Liver (tissue), 9 donors: ENCODE data around the gene SEZ6L. TPM values are rescaled to one million over a fixed set of nuclear protein-coding genes. Genes with fewer than 3 reads are reported as not detected.

Source experiments
- DNase-seq: peaks from one replicate; pipeline ENCODE4 v3.0.0-alpha.2; 2017; ENCODE audit warnings: low spot score
- H3K27ac ChIP-seq, 2 donors: one replicate each; pipeline ENCODE4 v1.7.0; 2013; ENCODE audit warnings: inconsistent platforms in 2 of 2, low read length in 2 of 2, control low read depth in 1 of 2, low read depth in 1 of 2, mild to moderate bottlenecking in 1 of 2
- H3K27me3 ChIP-seq, 4 donors: one replicate each; pipeline versions ENCODE4 v1.6.1 to v1.7.0; 2013; ENCODE audit warnings: low read length in 3 of 4, inconsistent platforms in 1 of 4, mild to moderate bottlenecking in 1 of 4, moderate library complexity in 1 of 4; ENCODE audit not compliant: control insufficient read depth in 4 of 4, insufficient read depth in 4 of 4
- H3K36me3 ChIP-seq, 4 donors: one replicate each; pipeline versions ENCODE4 v1.6.1 to v1.7.0; 2013; ENCODE audit warnings: low read length in 3 of 4, mild to moderate bottlenecking in 3 of 4, low read depth in 1 of 4, moderate library complexity in 1 of 4; ENCODE audit not compliant: control insufficient read depth in 4 of 4, insufficient read depth in 3 of 4
- H3K4me1 ChIP-seq, 4 donors: one replicate each; pipeline versions ENCODE4 v1.6.1 to v1.7.0; 2013; ENCODE audit warnings: low read length in 3 of 4, mild to moderate bottlenecking in 3 of 4, moderate library complexity in 1 of 4; ENCODE audit not compliant: control insufficient read depth in 4 of 4, insufficient read depth in 4 of 4
- H3K4me3 ChIP-seq, 3 donors: one replicate each; pipeline versions ENCODE4 v1.6.1 to v1.7.0; 2013; ENCODE audit warnings: low read length in 3 of 3, control low read depth in 1 of 3, low read depth in 1 of 3, mild to moderate bottlenecking in 1 of 3
- H3K9ac ChIP-seq, 2 donors: one replicate each; pipeline ENCODE4 v1.7.0; 2013; ENCODE audit warnings: low read length in 2 of 2, mild to moderate bottlenecking in 2 of 2, moderate library complexity in 2 of 2, control low read depth in 1 of 2, low read depth in 1 of 2
- H3K9me3 ChIP-seq, 4 donors: one replicate each; pipeline versions ENCODE4 v1.6.1 to v1.7.0; 2013; ENCODE audit warnings: low read length in 3 of 4; ENCODE audit not compliant: control insufficient read depth in 4 of 4
- EGR1 ChIP-seq, 2 donors: IDR thresholded peaks; 2 replicates each; pipeline ENCODE4 v1.6.1; 2016 to 2018; ENCODE audit warnings: antibody characterized with exemption in 2 of 2, low read depth in 2 of 2
- FOXA1 ChIP-seq: IDR thresholded peaks from 2 replicates; pipeline ENCODE4 v1.6.1; 2016; ENCODE audit warnings: antibody characterized with exemption
- FOXA2 ChIP-seq: IDR thresholded peaks from 2 replicates; pipeline ENCODE4 v1.6.1; 2016; ENCODE audit warnings: antibody characterized with exemption
- GABPA ChIP-seq, 2 donors: IDR thresholded peaks in 1 of 2; conservative IDR thresholded peaks in 1 of 2; 2 replicates each; pipeline ENCODE4 v1.6.1; 2016; ENCODE audit warnings: antibody characterized with exemption in 2 of 2, mild to moderate bottlenecking in 1 of 2, moderate library complexity in 1 of 2
- HNF4A ChIP-seq, 2 donors: conservative IDR thresholded peaks; 2 replicates each; pipeline ENCODE4 v1.6.1; 2016; ENCODE audit warnings: antibody characterized with exemption in 2 of 2, mild to moderate bottlenecking in 2 of 2
- HNF4G ChIP-seq: IDR thresholded peaks from 2 replicates; pipeline ENCODE4 v1.6.1; 2016; ENCODE audit warnings: antibody characterized with exemption
- JUND ChIP-seq, 2 donors: IDR thresholded peaks; 2 replicates each; pipeline ENCODE4 v1.6.1; 2016; ENCODE audit warnings: antibody characterized with exemption in 2 of 2
- NR2F2 ChIP-seq: IDR thresholded peaks from 2 replicates; pipeline ENCODE4 v1.6.1; 2016; ENCODE audit warnings: antibody characterized with exemption
- RAD21 ChIP-seq, 2 donors: IDR thresholded peaks; 2 replicates each; pipeline ENCODE4 v1.6.1; 2016; ENCODE audit warnings: antibody characterized with exemption in 2 of 2, mild to moderate bottlenecking in 2 of 2
- RXRA ChIP-seq, 2 donors: IDR thresholded peaks; 2 replicates each; pipeline ENCODE4 v1.6.1; 2017 to 2018; ENCODE audit warnings: antibody characterized with exemption in 2 of 2, mild to moderate bottlenecking in 1 of 2
- SP1 ChIP-seq: IDR thresholded peaks from 2 replicates; pipeline ENCODE4 v1.6.1; 2018; ENCODE audit warnings: antibody characterized with exemption, mild to moderate bottlenecking
- TAF1 ChIP-seq: conservative IDR thresholded peaks from 2 replicates; pipeline ENCODE4 v1.6.1; 2016; ENCODE audit warnings: antibody characterized with exemption, mild to moderate bottlenecking
- YY1 ChIP-seq: IDR thresholded peaks from 2 replicates; pipeline ENCODE4 v1.6.1; 2016; ENCODE audit warnings: antibody characterized with exemption, mild to moderate bottlenecking
- WGBS: extraction: QIAGEN DNeasy Blood & Tissue Kit; methylation state at CpG from one replicate; pipeline ENCODE4 v1.1.7; 2013; 5-methylcytosine and 5-hydroxymethylcytosine counted together
- polyA plus RNA-seq, 2 donors: library from polyadenylated mRNA; stranded (reverse) in 1 of 2; unstranded in 1 of 2; fragments of 200-250 nt in 1 of 2; fragments of >200 nt in 1 of 2; fragmentation: Nextera tagmentation in 1 of 2; extraction: Ambion mirVana in 1 of 2; gene quantifications; one replicate each; pipeline versions ENCODE4 v1.2.1 to v1.2.3, GENCODE V29; 2013 to 2015
- total RNA-seq, 2 donors: library from RNA; depleted of rRNA; stranded (reverse); fragments of >200 nt; gene quantifications; one replicate each; pipeline ENCODE4 v1.2.3, GENCODE V29; 2014
- TF ChIP-seq, protein P1 (sequence below): fragments of 150-350 bp; IDR thresholded peaks from 2 replicates; pipeline ENCODE4 v1.5.1; 2017; ENCODE audit warnings: improper control_type of control experiment, low read depth, low read length; ENCODE audit not compliant: missing input control
- TF ChIP-seq, protein P2 (sequence below): IDR thresholded peaks from 2 replicates; pipeline ENCODE4 v1.6.1; 2016; ENCODE audit warnings: antibody characterized with exemption
- TF ChIP-seq, protein P3 (sequence below): IDR thresholded peaks from 2 replicates; pipeline ENCODE4 v1.6.1; 2016; ENCODE audit warnings: antibody characterized with exemption
- TF ChIP-seq, protein P4 (sequence below): IDR thresholded peaks from 2 replicates; pipeline ENCODE4 v1.6.1; 2016; ENCODE audit warnings: antibody characterized with exemption, mild to moderate bottlenecking
- TF ChIP-seq, protein P5 (sequence below): IDR thresholded peaks from 2 replicates; pipeline ENCODE4 v1.6.1; 2016; ENCODE audit warnings: antibody characterized with exemption
- donor health status: healthy.
- donor health status: healthy.
- donor health status: healthy.
- donor health status: healthy.
- donor health status: healthy.

SEZ6L gene
- total and polyA plus RNA-seq, 4 donors = under 0.01 to 0.70 (median 0.08) TPM; not detected in 1

DNA sequence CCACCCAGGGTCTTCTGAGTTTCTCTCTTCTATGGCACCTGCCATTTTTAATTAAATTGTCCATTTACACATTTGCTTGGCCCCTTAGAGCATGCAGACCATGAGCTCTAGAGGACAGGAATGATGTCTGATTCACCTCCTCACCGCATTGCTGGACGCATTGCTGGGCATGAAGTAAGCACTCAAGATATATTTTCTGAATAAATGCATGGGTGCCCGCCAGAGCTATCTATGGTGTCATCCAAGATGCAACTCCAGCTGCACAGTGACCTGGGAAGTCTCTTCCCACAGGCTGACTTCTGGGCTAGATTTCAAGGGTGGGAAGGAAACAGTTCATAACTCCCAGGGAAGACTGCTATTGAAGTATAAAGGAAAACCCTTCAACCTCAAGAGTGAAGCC is 193.2 kb downstream of the SEZ6L start:
- Histone ChIP-seq H3K27ac (no peak overlapping the region), H3K36me3 (no peaks in the 10 kb centered on the region), H3K9ac (no peak overlapping the region), H3K4me1 (peaks cover 0 to 6% (median 2%) of the 10 kb centered on the region in 4 donors), H3K4me3 (no peak overlapping the region), H3K27me3 (peaks cover 0 to 15% (median under 1%) of the 10 kb centered on the region in 4 donors), H3K9me3 (no peaks in the 10 kb centered on the region)
- TF ChIP-seq HNF4A (conservative IDR thresholded peaks at IDR 0.05) (no peak), HNF4G (no peak), FOXA2 (no peak), TAF1 (no peak), NR2F2 (no peak), FOXA1 (no peak), GABPA (IDR thresholded peaks at IDR 0.05 in 1 of 2, conservative IDR thresholded peaks at IDR 0.05 in 1 of 2) (no peak), RXRA (IDR thresholded peaks at IDR 0.05) (no peak), JUND (IDR thresholded peaks at IDR 0.05) (no peak)
- TF ChIP-seq, protein P1, sequence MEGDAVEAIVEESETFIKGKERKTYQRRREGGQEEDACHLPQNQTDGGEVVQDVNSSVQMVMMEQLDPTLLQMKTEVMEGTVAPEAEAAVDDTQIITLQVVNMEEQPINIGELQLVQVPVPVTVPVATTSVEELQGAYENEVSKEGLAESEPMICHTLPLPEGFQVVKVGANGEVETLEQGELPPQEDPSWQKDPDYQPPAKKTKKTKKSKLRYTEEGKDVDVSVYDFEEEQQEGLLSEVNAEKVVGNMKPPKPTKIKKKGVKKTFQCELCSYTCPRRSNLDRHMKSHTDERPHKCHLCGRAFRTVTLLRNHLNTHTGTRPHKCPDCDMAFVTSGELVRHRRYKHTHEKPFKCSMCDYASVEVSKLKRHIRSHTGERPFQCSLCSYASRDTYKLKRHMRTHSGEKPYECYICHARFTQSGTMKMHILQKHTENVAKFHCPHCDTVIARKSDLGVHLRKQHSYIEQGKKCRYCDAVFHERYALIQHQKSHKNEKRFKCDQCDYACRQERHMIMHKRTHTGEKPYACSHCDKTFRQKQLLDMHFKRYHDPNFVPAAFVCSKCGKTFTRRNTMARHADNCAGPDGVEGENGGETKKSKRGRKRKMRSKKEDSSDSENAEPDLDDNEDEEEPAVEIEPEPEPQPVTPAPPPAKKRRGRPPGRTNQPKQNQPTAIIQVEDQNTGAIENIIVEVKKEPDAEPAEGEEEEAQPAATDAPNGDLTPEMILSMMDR = no peak
- TF ChIP-seq, protein P2, sequence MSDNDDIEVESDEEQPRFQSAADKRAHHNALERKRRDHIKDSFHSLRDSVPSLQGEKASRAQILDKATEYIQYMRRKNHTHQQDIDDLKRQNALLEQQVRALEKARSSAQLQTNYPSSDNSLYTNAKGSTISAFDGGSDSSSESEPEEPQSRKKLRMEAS = no peak
- TF ChIP-seq, protein P3, sequence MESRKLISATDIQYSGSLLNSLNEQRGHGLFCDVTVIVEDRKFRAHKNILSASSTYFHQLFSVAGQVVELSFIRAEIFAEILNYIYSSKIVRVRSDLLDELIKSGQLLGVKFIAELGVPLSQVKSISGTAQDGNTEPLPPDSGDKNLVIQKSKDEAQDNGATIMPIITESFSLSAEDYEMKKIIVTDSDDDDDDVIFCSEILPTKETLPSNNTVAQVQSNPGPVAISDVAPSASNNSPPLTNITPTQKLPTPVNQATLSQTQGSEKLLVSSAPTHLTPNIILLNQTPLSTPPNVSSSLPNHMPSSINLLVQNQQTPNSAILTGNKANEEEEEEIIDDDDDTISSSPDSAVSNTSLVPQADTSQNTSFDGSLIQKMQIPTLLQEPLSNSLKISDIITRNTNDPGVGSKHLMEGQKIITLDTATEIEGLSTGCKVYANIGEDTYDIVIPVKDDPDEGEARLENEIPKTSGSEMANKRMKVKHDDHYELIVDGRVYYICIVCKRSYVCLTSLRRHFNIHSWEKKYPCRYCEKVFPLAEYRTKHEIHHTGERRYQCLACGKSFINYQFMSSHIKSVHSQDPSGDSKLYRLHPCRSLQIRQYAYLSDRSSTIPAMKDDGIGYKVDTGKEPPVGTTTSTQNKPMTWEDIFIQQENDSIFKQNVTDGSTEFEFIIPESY = no peak
- 79% methylated on average over 3 of the region's 3 CpGs for WGBS
- DNase-seq = no peak

DNA sequence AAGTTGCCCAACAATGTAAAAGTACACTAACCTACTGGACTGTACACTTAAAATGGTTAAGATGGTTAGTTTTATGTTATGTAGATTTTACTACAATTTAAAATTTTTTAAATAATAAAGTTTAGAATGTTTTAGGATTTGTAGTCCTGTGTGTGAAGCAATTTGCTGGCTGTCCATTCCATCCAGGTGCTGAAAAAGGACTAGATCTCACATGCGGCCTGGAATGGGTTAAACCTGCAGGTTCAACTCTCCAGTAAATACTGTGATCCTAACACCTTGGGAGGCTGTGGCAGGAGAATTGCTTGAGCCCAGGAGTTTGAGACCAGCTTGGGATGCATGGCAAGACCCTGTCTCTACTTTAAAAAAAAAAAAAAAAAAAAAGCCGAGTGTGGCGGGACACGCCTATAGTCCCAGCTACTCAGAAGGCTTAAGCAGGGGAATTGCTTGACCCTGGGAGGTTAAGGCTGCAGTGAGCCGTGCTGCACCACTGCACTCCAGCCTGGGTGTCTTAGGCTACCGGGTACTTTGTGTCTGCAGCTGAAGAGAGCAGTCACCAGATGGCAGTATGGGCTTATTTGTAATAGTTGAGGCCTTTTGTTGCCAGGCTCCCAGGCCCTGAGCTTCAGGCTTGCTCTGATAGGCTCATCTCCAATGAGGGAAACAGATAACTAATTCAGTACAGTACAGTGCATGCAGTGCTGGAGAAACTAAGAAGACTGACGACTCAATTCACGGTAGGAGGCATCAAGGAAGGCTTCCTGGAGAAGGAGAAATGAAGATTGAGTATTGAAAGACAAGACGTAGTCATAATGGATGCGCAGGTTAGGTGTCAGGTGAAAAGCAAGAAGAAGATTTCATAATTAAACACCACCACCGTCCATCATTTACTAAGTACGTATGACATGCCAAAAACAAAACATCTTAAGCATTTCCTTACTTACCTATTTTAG is 195.1 kb downstream of the SEZ6L start:
- H3K27me3 ChIP-seq = peaks cover 0 to 15% (median 2%) of the 10 kb centered on the region in 4 donors
- no peaks in the 10 kb centered on the region for H3K9me3 ChIP-seq
- H3K27ac ChIP-seq = no peak overlapping the region
- peak; percentile 40 for DNase-seq
- no peaks in the 10 kb centered on the region for H3K36me3 ChIP-seq
- H3K9ac ChIP-seq = no peak overlapping the region
- WGBS = 35% methylated on average over 12 of the region's 12 CpGs
- no peak overlapping the region for H3K4me3 ChIP-seq
- H3K4me1 ChIP-seq = peaks cover 0 to 6% (median 2%) of the 10 kb centered on the region in 4 donors
- TF ChIP-seq, protein P4, sequence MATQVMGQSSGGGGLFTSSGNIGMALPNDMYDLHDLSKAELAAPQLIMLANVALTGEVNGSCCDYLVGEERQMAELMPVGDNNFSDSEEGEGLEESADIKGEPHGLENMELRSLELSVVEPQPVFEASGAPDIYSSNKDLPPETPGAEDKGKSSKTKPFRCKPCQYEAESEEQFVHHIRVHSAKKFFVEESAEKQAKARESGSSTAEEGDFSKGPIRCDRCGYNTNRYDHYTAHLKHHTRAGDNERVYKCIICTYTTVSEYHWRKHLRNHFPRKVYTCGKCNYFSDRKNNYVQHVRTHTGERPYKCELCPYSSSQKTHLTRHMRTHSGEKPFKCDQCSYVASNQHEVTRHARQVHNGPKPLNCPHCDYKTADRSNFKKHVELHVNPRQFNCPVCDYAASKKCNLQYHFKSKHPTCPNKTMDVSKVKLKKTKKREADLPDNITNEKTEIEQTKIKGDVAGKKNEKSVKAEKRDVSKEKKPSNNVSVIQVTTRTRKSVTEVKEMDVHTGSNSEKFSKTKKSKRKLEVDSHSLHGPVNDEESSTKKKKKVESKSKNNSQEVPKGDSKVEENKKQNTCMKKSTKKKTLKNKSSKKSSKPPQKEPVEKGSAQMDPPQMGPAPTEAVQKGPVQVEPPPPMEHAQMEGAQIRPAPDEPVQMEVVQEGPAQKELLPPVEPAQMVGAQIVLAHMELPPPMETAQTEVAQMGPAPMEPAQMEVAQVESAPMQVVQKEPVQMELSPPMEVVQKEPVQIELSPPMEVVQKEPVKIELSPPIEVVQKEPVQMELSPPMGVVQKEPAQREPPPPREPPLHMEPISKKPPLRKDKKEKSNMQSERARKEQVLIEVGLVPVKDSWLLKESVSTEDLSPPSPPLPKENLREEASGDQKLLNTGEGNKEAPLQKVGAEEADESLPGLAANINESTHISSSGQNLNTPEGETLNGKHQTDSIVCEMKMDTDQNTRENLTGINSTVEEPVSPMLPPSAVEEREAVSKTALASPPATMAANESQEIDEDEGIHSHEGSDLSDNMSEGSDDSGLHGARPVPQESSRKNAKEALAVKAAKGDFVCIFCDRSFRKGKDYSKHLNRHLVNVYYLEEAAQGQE = peak; percentile 90
- peak; percentile 82 to 89 for TF ChIP-seq RAD21 (IDR thresholded peaks at IDR 0.05)
- no peak for TF ChIP-seq GABPA (IDR thresholded peaks at IDR 0.05 in 1 of 2, conservative IDR thresholded peaks at IDR 0.05 in 1 of 2)
- no peak for TF ChIP-seq HNF4G
- no peak for TF ChIP-seq EGR1 (IDR thresholded peaks at IDR 0.05; ENCODE audit: low read depth in 2 of 2)
- TF ChIP-seq, protein P5, sequence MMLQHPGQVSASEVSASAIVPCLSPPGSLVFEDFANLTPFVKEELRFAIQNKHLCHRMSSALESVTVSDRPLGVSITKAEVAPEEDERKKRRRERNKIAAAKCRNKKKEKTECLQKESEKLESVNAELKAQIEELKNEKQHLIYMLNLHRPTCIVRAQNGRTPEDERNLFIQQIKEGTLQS = no peak
- TF ChIP-seq HNF4A (conservative IDR thresholded peaks at IDR 0.05) = no peak
- TF ChIP-seq, protein P1 = peak; percentile 72
- TF ChIP-seq YY1 = no peak
- TF ChIP-seq SP1 = no peak
- TF ChIP-seq FOXA2 = no peak
- TF ChIP-seq, protein P3 = no peak
- TF ChIP-seq FOXA1 = no peak
